WERI-Rb-1 (cell line): ENCODE data around the gene CCDC148.

Source experiments
- DNase-seq: peaks from one replicate; pipeline ENCODE4 v3.0.0-alpha.2; 2020
- H3K27ac ChIP-seq: fragments of 250-450 bp; sonication (Bioruptor Pico); 2 replicates; pipeline ENCODE4 v1.5.1; 2020; ENCODE audit warnings: mild to moderate bottlenecking, moderate library complexity
- H3K27me3 ChIP-seq: fragments of 250-450 bp; sonication (Bioruptor Pico); 2 replicates; pipeline ENCODE4 v1.5.1; 2021; ENCODE audit warnings: mild to moderate bottlenecking, low read depth, moderate library complexity; ENCODE audit not compliant: insufficient read depth, severe bottlenecking
- H3K36me3 ChIP-seq: fragments of 250-450 bp; sonication (Bioruptor Pico); 2 replicates; pipeline ENCODE4 v1.5.1; 2020; ENCODE audit warnings: mild to moderate bottlenecking, moderate library complexity
- H3K4me3 ChIP-seq: 2 replicates; pipeline ENCODE4 v1.5.1; 2011; ENCODE audit warnings: low read depth, mild to moderate bottlenecking, control low read depth, low read length
- H3K9me3 ChIP-seq: fragments of 250-450 bp; sonication (Bioruptor Pico); 2 replicates; pipeline ENCODE4 v1.5.1; 2021; ENCODE audit warnings: mild to moderate bottlenecking, moderate library complexity; ENCODE audit not compliant: severe bottlenecking
- CTCF ChIP-seq: IDR thresholded peaks from 2 replicates; pipeline ENCODE4 v1.5.1; 2011; ENCODE audit warnings: low read depth, mild to moderate bottlenecking, control low read depth, inconsistent platforms, low read length

CCDC148 gene

GRCh38 chr2:158325782-158326340, 130.7 kb downstream of the CCDC148 start:
- Histone ChIP-seq H3K36me3 (no peaks in the 10 kb centered on the region), H3K27me3 (no peaks in the 10 kb centered on the region), H3K27ac (no peak overlapping the region), H3K4me3 (no peak overlapping the region), H3K9me3 (no peaks in the 10 kb centered on the region)
- no peak for TF ChIP-seq CTCF
- no peak for DNase-seq

GRCh38 chr2:158325031-158325781, 131.3 kb downstream of the CCDC148 start:
- no peak for DNase-seq
- Histone ChIP-seq H3K27me3 (no peaks in the 10 kb centered on the region), H3K27ac (no peak overlapping the region), H3K36me3 (no peaks in the 10 kb centered on the region), H3K9me3 (no peaks in the 10 kb centered on the region), H3K4me3 (no peak overlapping the region)
- TF ChIP-seq CTCF: no peak

- DNase-seq: no peak
- Histone ChIP-seq H3K36me3 (no peaks in the 10 kb centered on the region), H3K4me3 (no peak overlapping the region), H3K27ac (no peak overlapping the region), H3K9me3 (no peaks in the 10 kb centered on the region), H3K27me3 (no peaks in the 10 kb centered on the region)
- no peak for TF ChIP-seq CTCF
Measured at GRCh38 chr2:158323381-158323780, 133.2 kb downstream of the CCDC148 start.

GRCh38 chr2:158321264-158321663, 135.3 kb downstream of the CCDC148 start:
- Histone ChIP-seq H3K4me3 (no peak overlapping the region), H3K27ac (no peak overlapping the region), H3K36me3 (no peaks in the 10 kb centered on the region), H3K27me3 (no peaks in the 10 kb centered on the region), H3K9me3 (no peaks in the 10 kb centered on the region)
- no peak for DNase-seq
- no peak for TF ChIP-seq CTCF

- no peaks in the 10 kb centered on the region for H3K9me3 ChIP-seq
- H3K36me3 ChIP-seq: no peaks in the 10 kb centered on the region
- DNase-seq: no peak
- H3K4me3 ChIP-seq: no peak overlapping the region
- no peak for TF ChIP-seq CTCF
- H3K27me3 ChIP-seq: no peaks in the 10 kb centered on the region
- no peak overlapping the region for H3K27ac ChIP-seq
Measured at GRCh38 chr2:158319269-158319668, 137.3 kb downstream of the CCDC148 start.

GRCh38 chr2:158317642-158318041, 138.9 kb downstream of the CCDC148 start:
- Histone ChIP-seq H3K4me3 (no peak overlapping the region), H3K36me3 (no peaks in the 10 kb centered on the region), H3K27ac (no peak overlapping the region), H3K27me3 (no peaks in the 10 kb centered on the region), H3K9me3 (no peaks in the 10 kb centered on the region)
- DNase-seq: no peak
- TF ChIP-seq CTCF: no peak
